OCI-LY7 (cell line): ENCODE data around the gene CRY2. TPM values are rescaled to one million over a fixed set of nuclear protein-coding genes. Genes with fewer than 3 reads are reported as not detected.

Experiments
- BruUV-seq: library from RNA; stranded (reverse); fragments of 400-500 nt; replicated peaks from 2 replicates; lab custom pipeline; 2021; lab: Mats Ljungman, UMichigan
- CTCF ChIA-PET: fragments of 300-600 bp; sonication (Branson Sonifier 250); formaldehyde crosslinking; loops from one replicate; lab custom pipeline; 2022; ENCODE audit warnings: antibody characterized with exemption; ENCODE audit not compliant: unreplicated experiment; lab: Charles Lee
- POLR2A ChIA-PET: fragments of 300-600 bp; sonication (Branson Sonifier 250); formaldehyde crosslinking; loops from one replicate; lab custom pipeline; 2022; ENCODE audit warnings: antibody characterized with exemption; lab: Charles Lee
- DNase-seq: peaks from one replicate; pipeline ENCODE4 v3.0.0-alpha.2; 2015; ENCODE audit warnings: low spot score
- H2AFZ ChIP-seq: fragments of 200-600 bp; sonication (generic), shearing (Covaris generic); 2 replicates; pipeline ENCODE4 v1.6.1; 2014; ENCODE audit warnings: mild to moderate bottlenecking, antibody characterized with exemption, low read length, moderate library complexity
- H3K27ac ChIP-seq: fragments of 200-600 bp; sonication (generic); 2 replicates; pipeline ENCODE4 v1.5.1; 2014; ENCODE audit warnings: mixed run types, low read depth, mild to moderate bottlenecking, moderate library complexity, low read length, inconsistent platforms; ENCODE audit not compliant: poor library complexity, severe bottlenecking
- H3K36me3 ChIP-seq: fragments of 200-600 bp; sonication (generic); 2 replicates; pipeline ENCODE4 v1.6.1; 2014; ENCODE audit warnings: mild to moderate bottlenecking, antibody characterized with exemption, low read length, moderate library complexity, mixed read lengths; ENCODE audit not compliant: insufficient read depth
- H3K4me1 ChIP-seq: fragments of 200-600 bp; sonication (generic); 2 replicates; pipeline ENCODE4 v1.5.1; 2014; ENCODE audit warnings: mild to moderate bottlenecking, low read length; ENCODE audit not compliant: insufficient read depth, poor library complexity, severe bottlenecking
- H3K4me2 ChIP-seq: fragments of 200-600 bp; sonication (generic); 2 replicates; pipeline ENCODE4 v1.6.1; 2014; ENCODE audit warnings: mild to moderate bottlenecking, low read length
- H3K4me3 ChIP-seq: fragments of 200-600 bp; sonication (generic); 2 replicates; pipeline ENCODE4 v1.5.1; 2014; ENCODE audit warnings: mild to moderate bottlenecking, low read depth, low read length; ENCODE audit not compliant: poor library complexity, severe bottlenecking
- H3K79me2 ChIP-seq: fragments of 200-600 bp; sonication (generic); 2 replicates; pipeline ENCODE4 v1.6.1; 2016; ENCODE audit warnings: low read depth, mild to moderate bottlenecking, low read length, moderate library complexity, mixed read lengths; ENCODE audit not compliant: insufficient read depth
- H3K9me2 ChIP-seq: fragments of 200-600 bp; sonication (generic); 2 replicates; pipeline ENCODE4 v1.6.1; 2016; ENCODE audit warnings: mild to moderate bottlenecking, low read length, mixed read lengths; ENCODE audit not compliant: insufficient read depth
- H3K9me3 ChIP-seq: fragments of 200-600 bp; sonication (generic); 2 replicates; pipeline ENCODE4 v1.6.1; 2014; ENCODE audit warnings: mild to moderate bottlenecking, mixed run types, low read length, mixed read lengths
- H4K20me1 ChIP-seq: fragments of 200-600 bp; sonication (generic); 2 replicates; pipeline ENCODE4 v1.6.1; 2014; ENCODE audit warnings: mild to moderate bottlenecking, antibody characterized with exemption, low read length, moderate library complexity, mixed read lengths; ENCODE audit not compliant: insufficient read depth
- CTCF ChIP-seq: fragments of 200-600 bp; sonication (generic); conservative IDR thresholded peaks from 2 replicates; pipeline ENCODE4 v1.5.1; 2014; ENCODE audit warnings: mild to moderate bottlenecking, antibody characterized with exemption, low read length, moderate library complexity, mixed read lengths
- EZH2phosphoT487 ChIP-seq: fragments of 200-600 bp; sonication (generic); IDR thresholded peaks from 2 replicates; pipeline ENCODE4 v1.6.1; 2018; ENCODE audit warnings: low read depth, borderline replicate concordance, mild to moderate bottlenecking, mixed run types, antibody characterized with exemption, low read length, moderate library complexity, mixed read lengths
- intact Hi-C: fragments of 100-400 bp; cut with micrococcal nuclease; formaldehyde crosslinking; loops from one replicate; pipeline ENCODE4 v1.10.0; 2022; ENCODE audit not compliant: unreplicated experiment
- total RNA-seq, 2 experiments: library from RNA; depleted of rRNA in 1 of 2; stranded (reverse); fragments of >200 nt in 1 of 2; shearing (Covaris generic) in 1 of 2; gene quantifications; 2 replicates each; pipeline ENCODE4 v1.2.3, GENCODE V29; 2014 to 2022

Gene CRY2
- total RNA-seq, 2 experiments from 2014 or later: 19.2 to 24.6 TPM

- no peak for DNase-seq
- Histone ChIP-seq H3K4me2 (no peak overlapping the region), H2AFZ (no peak overlapping the region), H3K9me3 (no peaks in the 10 kb centered on the region), H3K4me3 (no peak overlapping the region), H3K36me3 (peaks cover 52% of the 10 kb centered on the region), H4K20me1 (no peaks in the 10 kb centered on the region), H3K4me1 (no peaks in the 10 kb centered on the region), H3K9me2 (no peaks in the 10 kb centered on the region), H3K27ac (no peak overlapping the region), H3K79me2 (no peaks in the 10 kb centered on the region)
- no TSS peak for BruUV-seq
- intact Hi-C loops: no loop called here
- TF ChIP-seq CTCF: no peak
- TF ChIP-seq EZH2phosphoT487: no peak
- CTCF ChIA-PET: no interaction called here
- POLR2A ChIA-PET: no interaction called here
These were observed 62.6 kb downstream of the CRY2 start for GRCh38 chr11:45909594-45910475.

- H3K9me2 ChIP-seq: no peaks in the 10 kb centered on the region
- no peak for DNase-seq
- CTCF ChIA-PET: no interaction called here
- H2AFZ ChIP-seq: no peak overlapping the region
- H3K4me1 ChIP-seq: no peaks in the 10 kb centered on the region
- no peak overlapping the region for H3K27ac ChIP-seq
- no TSS peak for BruUV-seq
- intact Hi-C loops: no loop called here
- no peak overlapping the region for H3K4me3 ChIP-seq
- H3K79me2 ChIP-seq: no peaks in the 10 kb centered on the region
- peaks cover 57% of the 10 kb centered on the region for H3K36me3 ChIP-seq
- no peaks in the 10 kb centered on the region for H3K9me3 ChIP-seq
- POLR2A ChIA-PET: no interaction called here
- TF ChIP-seq EZH2phosphoT487 (no peak), CTCF (no peak)
- no peaks in the 10 kb centered on the region for H4K20me1 ChIP-seq
- H3K4me2 ChIP-seq: no peak overlapping the region
These were observed 63.3 kb downstream of the CRY2 start for GRCh38 chr11:45910623-45911022.

GRCh38 chr11:45913514-45913913 lies 66.2 kb downstream of the CRY2 start:
- no TSS peak for BruUV-seq
- peaks cover 16% of the 10 kb centered on the region for H3K79me2 ChIP-seq
- no peak overlapping the region for H3K4me3 ChIP-seq
- H3K4me2 ChIP-seq: no peak overlapping the region
- no peaks in the 10 kb centered on the region for H4K20me1 ChIP-seq
- CTCF ChIA-PET: no interaction called here
- peaks cover 12% of the 10 kb centered on the region for H3K4me1 ChIP-seq
- H3K27ac ChIP-seq: no peak overlapping the region
- H3K9me2 ChIP-seq: no peaks in the 10 kb centered on the region
- DNase-seq: no peak
- H3K9me3 ChIP-seq: no peaks in the 10 kb centered on the region
- intact Hi-C loops: no loop called here
- peaks cover 62% of the 10 kb centered on the region for H3K36me3 ChIP-seq
- POLR2A ChIA-PET: interaction anchor here (0.7 to 1.1 kb wide), 2 partner anchors 17 to 112 kb away, joined by 3 to 5 read pairs; no protein-coding TSS in a partner anchor
- TF ChIP-seq EZH2phosphoT487 (no peak), CTCF (no peak)
- no peak overlapping the region for H2AFZ ChIP-seq
